Peyer's patch (tissue), 4 donors: Measurements from ENCODE around the gene LIMS2. TPM values are rescaled to one million over a fixed set of nuclear protein-coding genes. Genes with fewer than 3 reads are reported as not detected.

Experiments used
- DNase-seq, 3 donors: peaks; one replicate each; pipeline ENCODE4 v3.0.0-alpha.2; 2017 to 2019
- H3K27ac ChIP-seq, 4 donors: fragments of 200-600 bp; sonication (generic); one replicate each; pipeline ENCODE4 v1.5.1; 2016 to 2019
- H3K27me3 ChIP-seq, 2 donors: fragments of 200-600 bp; sonication (generic); one replicate each; pipeline ENCODE4 v1.5.1; 2019
- H3K36me3 ChIP-seq, 3 donors: fragments of 200-600 bp; sonication (generic); one replicate each; pipeline ENCODE4 v1.5.1; 2016 to 2019
- H3K4me1 ChIP-seq, 4 donors: fragments of 200-600 bp; sonication (generic); one replicate each; pipeline ENCODE4 v1.5.1; 2016 to 2019
- H3K4me3 ChIP-seq, 4 donors: fragments of 200-600 bp; sonication (generic); 1 replicate in 3 of 4; 2 replicates in 1 of 4; pipeline ENCODE4 v1.5.1; 2016 to 2019; ENCODE audit warnings: mild to moderate bottlenecking in 1 of 4
- H3K9me3 ChIP-seq, 4 donors: fragments of 200-600 bp; sonication (generic); one replicate each; pipeline ENCODE4 v1.5.1; 2016 to 2019; ENCODE audit warnings: mild to moderate bottlenecking in 1 of 4
- POLR2A ChIP-seq, 2 donors: fragments of 450-650 bp; IDR thresholded peaks; one replicate each; pipeline ENCODE4 v1.5.1; 2017; ENCODE audit warnings: antibody characterized with exemption in 2 of 2, mild to moderate bottlenecking in 2 of 2, moderate library complexity in 2 of 2
- total RNA-seq, 4 donors: library from RNA; depleted of rRNA; stranded (reverse); fragments of >200 nt; gene quantifications; one replicate each; pipeline ENCODE4 v1.1.0, GENCODE V29; 2016
- TF ChIP-seq, protein P1 (sequence below), 6 experiments: fragments of 450-650 bp in 4 of 6; fragments of 200-600 bp in 2 of 6; sonication (generic) in 1 of 6; IDR thresholded peaks; one replicate each; pipeline ENCODE4 v1.5.1; 2017 to 2019; ENCODE audit warnings: antibody characterized with exemption in 6 of 6, mild to moderate bottlenecking in 3 of 6, moderate library complexity in 1 of 6

The LIMS2 gene
- total RNA-seq, 4 donors from 2014 or later = 7.7 to 95.7 (median 21.9) TPM

DNA sequence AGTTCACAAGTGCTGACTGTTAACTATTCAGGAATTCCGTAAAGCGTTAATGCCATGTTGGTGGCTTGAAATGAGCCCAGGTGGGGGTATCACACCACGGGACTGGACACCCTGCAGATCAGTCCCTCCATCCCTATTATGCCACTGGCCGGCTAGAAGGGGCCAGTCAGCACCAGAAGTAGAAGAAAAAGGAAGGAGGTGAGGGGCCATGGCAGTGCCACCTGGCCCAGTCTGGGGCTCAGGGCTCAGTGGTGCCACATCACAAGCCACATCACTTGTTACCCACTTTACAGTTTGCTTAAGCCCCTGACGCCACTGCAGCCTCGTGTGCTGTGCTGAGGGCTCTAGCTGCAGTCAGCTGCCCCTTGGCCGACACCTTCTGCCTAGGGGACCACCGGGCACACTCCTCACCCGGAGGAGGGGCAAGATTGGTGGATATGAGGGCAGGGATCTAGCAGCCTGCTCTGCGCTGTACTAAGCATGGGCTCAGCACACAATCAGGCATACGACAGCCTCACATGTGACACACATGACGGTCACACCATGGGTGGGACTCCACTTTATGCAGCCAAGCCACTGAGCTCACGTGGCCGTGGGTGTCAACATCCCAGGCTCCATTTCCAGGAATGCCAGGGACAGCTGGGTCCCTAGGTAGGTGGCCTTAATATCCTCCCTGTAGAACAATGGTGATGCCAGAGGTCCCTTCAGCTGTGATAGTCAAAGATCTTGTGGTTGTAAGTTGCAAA, 3.6 kb downstream of the LIMS2 start:
- Histone ChIP-seq H3K36me3 (no peaks in the 10 kb centered on the region), H3K9me3 (no peaks in the 10 kb centered on the region), H3K27me3 (peaks cover 0 to 5% of the 10 kb centered on the region in 2 donors), H3K27ac (peak overlapping the region in 1 of 4 donors; percentile 77), H3K4me3 (peak overlapping the region in 1 of 4 donors; percentile 51), H3K4me1 (peaks cover 0 to 16% (median 9%) of the 10 kb centered on the region in 4 donors)
- no peak for TF ChIP-seq POLR2A (IDR thresholded peaks at IDR 0.05)
- TF ChIP-seq, protein P1, sequence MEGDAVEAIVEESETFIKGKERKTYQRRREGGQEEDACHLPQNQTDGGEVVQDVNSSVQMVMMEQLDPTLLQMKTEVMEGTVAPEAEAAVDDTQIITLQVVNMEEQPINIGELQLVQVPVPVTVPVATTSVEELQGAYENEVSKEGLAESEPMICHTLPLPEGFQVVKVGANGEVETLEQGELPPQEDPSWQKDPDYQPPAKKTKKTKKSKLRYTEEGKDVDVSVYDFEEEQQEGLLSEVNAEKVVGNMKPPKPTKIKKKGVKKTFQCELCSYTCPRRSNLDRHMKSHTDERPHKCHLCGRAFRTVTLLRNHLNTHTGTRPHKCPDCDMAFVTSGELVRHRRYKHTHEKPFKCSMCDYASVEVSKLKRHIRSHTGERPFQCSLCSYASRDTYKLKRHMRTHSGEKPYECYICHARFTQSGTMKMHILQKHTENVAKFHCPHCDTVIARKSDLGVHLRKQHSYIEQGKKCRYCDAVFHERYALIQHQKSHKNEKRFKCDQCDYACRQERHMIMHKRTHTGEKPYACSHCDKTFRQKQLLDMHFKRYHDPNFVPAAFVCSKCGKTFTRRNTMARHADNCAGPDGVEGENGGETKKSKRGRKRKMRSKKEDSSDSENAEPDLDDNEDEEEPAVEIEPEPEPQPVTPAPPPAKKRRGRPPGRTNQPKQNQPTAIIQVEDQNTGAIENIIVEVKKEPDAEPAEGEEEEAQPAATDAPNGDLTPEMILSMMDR (IDR thresholded peaks at IDR 0.05) = no peak
- DNase-seq = no peak

DNA sequence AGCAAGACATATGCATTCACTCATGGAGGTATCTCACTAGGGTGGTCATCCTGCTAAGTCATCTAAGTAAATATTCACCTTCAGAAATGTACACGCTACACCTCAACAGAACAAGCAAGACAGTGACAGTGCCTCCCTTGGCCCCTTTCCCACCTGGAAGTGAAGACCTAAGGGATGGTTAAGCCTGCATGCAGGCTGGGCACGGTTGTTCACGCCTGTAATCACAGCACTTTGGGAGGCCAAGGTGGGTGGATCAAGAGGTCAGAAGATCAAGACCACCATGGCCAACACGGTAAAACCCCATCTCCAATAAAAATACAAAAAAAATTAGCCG, 4.4 kb downstream of the LIMS2 start:
- no peaks in the 10 kb centered on the region for H3K36me3 ChIP-seq
- no peak for DNase-seq
- no peaks in the 10 kb centered on the region for H3K9me3 ChIP-seq
- H3K4me3 ChIP-seq = no peak overlapping the region
- no peak overlapping the region for H3K27ac ChIP-seq
- peaks cover 0 to 16% (median 8%) of the 10 kb centered on the region in 4 donors for H3K4me1 ChIP-seq
- TF ChIP-seq, protein P1 (IDR thresholded peaks at IDR 0.05) = no peak
- TF ChIP-seq POLR2A (IDR thresholded peaks at IDR 0.05) = no peak
- peaks cover 0 to 5% of the 10 kb centered on the region in 2 donors for H3K27me3 ChIP-seq

DNA sequence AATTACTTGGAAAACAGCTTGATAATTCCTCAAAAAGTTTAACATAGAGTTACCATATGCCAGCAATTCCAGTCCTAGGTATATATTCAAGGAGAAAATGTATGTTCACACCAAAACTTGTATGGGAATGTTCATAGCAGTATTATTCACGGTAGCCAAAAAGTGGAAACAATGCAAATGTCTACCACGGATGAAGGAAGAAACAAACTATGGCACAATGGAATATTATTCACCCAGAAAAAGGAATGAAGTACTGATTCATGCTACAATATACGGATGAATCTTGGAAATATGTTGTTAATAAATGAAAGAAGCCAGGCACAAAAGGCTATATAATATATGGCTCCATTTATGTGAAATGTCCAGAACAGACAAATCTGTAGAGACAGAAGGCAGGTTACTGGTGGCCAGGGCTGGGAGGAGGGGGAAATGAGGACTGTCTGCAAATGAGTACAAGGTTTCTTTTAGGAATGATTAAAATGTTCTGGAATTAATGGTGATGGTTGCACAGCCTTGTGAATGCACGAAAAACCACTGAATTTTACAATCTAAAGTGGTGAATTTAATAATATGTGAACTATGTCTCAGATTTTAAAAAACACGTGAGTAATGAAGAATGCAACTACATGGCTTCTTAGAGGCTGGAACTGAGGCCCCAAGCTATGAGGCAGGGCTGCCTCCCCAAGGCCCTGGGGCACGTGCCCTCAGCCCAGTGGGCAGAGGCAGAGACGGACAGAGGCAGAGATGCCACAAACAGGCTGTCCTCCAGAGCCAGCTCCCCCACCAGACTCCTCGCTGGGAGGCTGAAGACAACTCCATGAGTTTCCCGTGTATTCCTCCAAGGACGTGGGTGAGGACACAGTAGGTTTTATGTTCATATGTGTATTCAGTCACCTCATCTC, 5.0 kb downstream of the LIMS2 start:
- Histone ChIP-seq H3K4me1 (peaks cover 0 to 11% (median 3%) of the 10 kb centered on the region in 4 donors), H3K27ac (no peak overlapping the region), H3K27me3 (peaks cover 0 to under 1% of the 10 kb centered on the region in 2 donors), H3K9me3 (no peaks in the 10 kb centered on the region), H3K36me3 (no peaks in the 10 kb centered on the region), H3K4me3 (no peak overlapping the region)
- DNase-seq = no peak
- TF ChIP-seq, protein P1 (IDR thresholded peaks at IDR 0.05) = no peak
- no peak for TF ChIP-seq POLR2A (IDR thresholded peaks at IDR 0.05)

DNA sequence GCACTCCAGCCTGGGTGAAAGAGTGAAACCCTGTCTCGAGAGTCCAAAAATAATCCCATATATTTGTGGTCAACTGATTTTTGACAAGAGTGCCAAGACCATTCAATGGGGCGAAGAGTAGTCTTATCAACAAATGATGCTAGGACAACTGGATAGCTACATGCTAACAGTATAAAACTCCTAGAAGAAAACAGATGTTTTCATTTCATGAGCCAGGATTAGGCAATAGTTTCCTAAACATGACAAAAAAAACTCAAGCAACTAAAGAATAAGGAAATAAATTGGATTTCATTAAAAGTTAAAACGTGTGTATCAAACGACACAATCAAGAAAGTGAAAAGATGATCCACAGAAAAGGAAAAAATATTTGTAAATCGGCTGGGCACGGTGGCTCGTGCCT, 6.3 kb downstream of the LIMS2 start:
- TF ChIP-seq, protein P1 (IDR thresholded peaks at IDR 0.05) = no peak
- no peak for TF ChIP-seq POLR2A (IDR thresholded peaks at IDR 0.05)
- Histone ChIP-seq H3K4me1 (peaks cover 0 to 2% (median under 1%) of the 10 kb centered on the region in 4 donors), H3K4me3 (no peak overlapping the region), H3K27me3 (no peaks in the 10 kb centered on the region), H3K27ac (peak overlapping the region in 1 of 4 donors; percentile 40), H3K36me3 (no peaks in the 10 kb centered on the region), H3K9me3 (no peaks in the 10 kb centered on the region)
- DNase-seq = no peak

DNA sequence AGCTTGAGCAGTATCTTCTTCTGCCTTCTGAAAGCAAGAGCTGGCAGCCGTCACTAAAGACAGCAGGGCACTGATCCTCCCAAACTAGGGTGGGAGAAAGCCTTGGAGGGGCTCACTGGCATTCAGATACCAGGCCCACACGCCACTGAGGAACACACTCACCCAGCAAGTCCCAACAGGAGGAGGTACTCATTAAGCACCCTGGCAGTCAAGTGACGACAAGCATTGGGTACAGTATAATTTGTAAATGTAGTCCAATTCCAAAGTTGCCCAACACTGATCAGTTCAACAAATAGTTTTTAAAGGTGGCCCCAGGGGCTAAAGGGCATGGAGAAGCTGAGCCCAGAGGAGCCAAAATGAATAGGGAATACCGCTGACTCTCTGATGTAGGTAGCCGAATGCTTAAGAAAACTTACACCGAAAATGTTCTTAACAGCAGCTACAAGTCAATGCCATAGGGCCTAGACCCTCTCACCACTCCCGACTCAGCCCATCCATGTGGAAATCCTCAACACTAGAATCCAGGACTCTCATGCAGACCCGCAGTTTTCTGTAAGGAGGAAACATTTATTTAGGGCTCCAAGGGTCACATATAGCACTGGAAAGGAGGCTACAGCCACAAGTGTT, 9.9 kb downstream of the LIMS2 start:
- no peaks in the 10 kb centered on the region for H3K27me3 ChIP-seq
- no peak for TF ChIP-seq POLR2A (IDR thresholded peaks at IDR 0.05)
- TF ChIP-seq, protein P1 (IDR thresholded peaks at IDR 0.05) = no peak
- H3K9me3 ChIP-seq = no peaks in the 10 kb centered on the region
- peak in 1 of 3 donors; percentile 21 for DNase-seq
- H3K4me1 ChIP-seq = peaks cover 0 to 21% (median 0%) of the 10 kb centered on the region in 4 donors
- peak overlapping the region in 2 of 4 donors; percentile 54 to 73 for H3K27ac ChIP-seq
- no peaks in the 10 kb centered on the region for H3K36me3 ChIP-seq
- H3K4me3 ChIP-seq = no peak overlapping the region
